Mesendoderm (in vitro differentiated cells): ENCODE measurements around the gene PKD2.

Source experiments
- DNase-seq: peaks from one replicate; pipeline ENCODE4 v3.0.0; 2013
- H2AK5ac ChIP-seq: 2 replicates; pipeline ENCODE4 v1.6.1; 2013; ENCODE audit warnings: low read length, inconsistent platforms
- H2BK120ac ChIP-seq: 2 replicates; pipeline ENCODE4 v1.6.1; 2013; ENCODE audit warnings: low read depth, mild to moderate bottlenecking, low read length, moderate library complexity, mixed read lengths
- H2BK15ac ChIP-seq: replicated peaks from 2 replicates; pipeline ENCODE4 v1.6.1; 2013; ENCODE audit warnings: low read depth, mild to moderate bottlenecking, moderate library complexity
- H2BK5ac ChIP-seq: 2 replicates; pipeline ENCODE4 v1.6.1; 2013; ENCODE audit warnings: low read length, inconsistent platforms
- H3K18ac ChIP-seq: 2 replicates; pipeline ENCODE4 v1.6.1; 2013; ENCODE audit warnings: mild to moderate bottlenecking, low read length, mixed read lengths
- H3K23ac ChIP-seq: one replicate; pipeline ENCODE4 v1.6.1; 2013; ENCODE audit warnings: low read length
- H3K27ac ChIP-seq: 2 replicates; pipeline ENCODE4 v1.5.1; 2013; ENCODE audit warnings: low read depth, mild to moderate bottlenecking, inconsistent platforms, low read length, moderate library complexity
- H3K27me3 ChIP-seq: 2 replicates; pipeline ENCODE4 v1.6.1; 2013; ENCODE audit warnings: low read length, control low read depth, mild to moderate bottlenecking, inconsistent platforms; ENCODE audit not compliant: insufficient read depth, poor library complexity
- H3K36me3 ChIP-seq: 2 replicates; pipeline ENCODE4 v1.6.1; 2013; ENCODE audit warnings: low read length, inconsistent platforms; ENCODE audit not compliant: control insufficient read depth, insufficient read depth
- H3K4ac ChIP-seq: one replicate; pipeline ENCODE4 v1.6.1; 2013; ENCODE audit warnings: low read depth, mild to moderate bottlenecking, low read length, moderate library complexity
- H3K4me1 ChIP-seq: 2 replicates; pipeline ENCODE4 v1.6.1; 2013; ENCODE audit warnings: low read depth, low read length, inconsistent platforms; ENCODE audit not compliant: control insufficient read depth
- H3K4me2 ChIP-seq: 2 replicates; pipeline ENCODE4 v1.6.1; 2013; ENCODE audit warnings: low read length
- H3K4me3 ChIP-seq: 2 replicates; pipeline ENCODE4 v1.5.1; 2013; ENCODE audit warnings: mild to moderate bottlenecking, low read length
- H3K56ac ChIP-seq: one replicate; pipeline ENCODE4 v1.6.1; 2013; ENCODE audit warnings: low read length
- H3K79me1 ChIP-seq: 2 replicates; pipeline ENCODE4 v1.6.1; 2013; ENCODE audit warnings: low read length, inconsistent platforms
- H3K79me2 ChIP-seq: 2 replicates; pipeline ENCODE4 v1.6.1; 2013; ENCODE audit warnings: mild to moderate bottlenecking, low read length; ENCODE audit not compliant: control insufficient read depth, insufficient read depth
- H3K9ac ChIP-seq: 2 replicates; pipeline ENCODE4 v1.6.1; 2013; ENCODE audit warnings: low read length, inconsistent platforms
- H4K5ac ChIP-seq: one replicate; pipeline ENCODE4 v1.6.1; 2013; ENCODE audit warnings: low read length
- H4K8ac ChIP-seq: one replicate; pipeline ENCODE4 v1.6.1; 2013; ENCODE audit warnings: low read depth, mild to moderate bottlenecking, control low read depth, low read length, moderate library complexity
- WGBS: extraction: QIAGEN DNeasy Blood & Tissue Kit; methylation state at CpG from one replicate; pipeline ENCODE4 v1.1.7; 2013; ENCODE audit warnings: low lambda C conversion rate, missing lambda C conversion rate; ENCODE audit not compliant: insufficient coverage; ENCODE audit errors: extremely low coverage; 5-methylcytosine and 5-hydroxymethylcytosine counted together

PKD2 gene

DNA sequence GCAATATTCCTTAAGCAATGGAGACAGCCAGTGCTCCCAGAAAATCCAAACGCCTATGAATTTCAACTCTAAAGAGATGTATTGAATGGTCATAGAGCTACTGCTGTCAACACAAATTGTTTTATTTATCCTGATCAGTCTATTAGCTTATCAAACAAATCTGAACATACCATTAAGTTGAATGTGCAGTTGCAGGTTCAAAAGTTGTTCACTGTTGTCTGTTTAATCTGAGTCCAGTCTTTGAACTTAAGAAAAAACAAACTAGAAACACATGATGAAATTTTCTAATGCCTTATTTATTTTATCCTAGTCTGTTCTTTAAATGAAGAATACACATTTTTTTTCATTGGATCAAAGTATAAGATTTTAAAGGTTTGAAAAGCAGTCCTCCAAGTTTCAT is 73.2 kb downstream of the PKD2 start:
- Histone ChIP-seq H2BK15ac (no peak overlapping the region), H3K79me2 (no peaks in the 10 kb centered on the region), H3K18ac (no peak overlapping the region), H3K36me3 (no peaks in the 10 kb centered on the region), H3K27ac (no peak overlapping the region), H3K4me1 (no peaks in the 10 kb centered on the region), H3K27me3 (no peaks in the 10 kb centered on the region), H3K9ac (no peak overlapping the region), H4K8ac (no peak overlapping the region), H2AK5ac (no peak overlapping the region), H3K79me1 (no peaks in the 10 kb centered on the region), H2BK5ac (no peak overlapping the region), H4K5ac (no peak overlapping the region), H2BK120ac (no peak overlapping the region), H3K4me3 (no peak overlapping the region), H3K4ac (no peak overlapping the region), H3K56ac (no peak overlapping the region), H3K4me2 (no peak overlapping the region), H3K23ac (no peak overlapping the region)
- no CpG with 5 or more reads among the region's 1 CpG for WGBS
- no peak for DNase-seq

DNA sequence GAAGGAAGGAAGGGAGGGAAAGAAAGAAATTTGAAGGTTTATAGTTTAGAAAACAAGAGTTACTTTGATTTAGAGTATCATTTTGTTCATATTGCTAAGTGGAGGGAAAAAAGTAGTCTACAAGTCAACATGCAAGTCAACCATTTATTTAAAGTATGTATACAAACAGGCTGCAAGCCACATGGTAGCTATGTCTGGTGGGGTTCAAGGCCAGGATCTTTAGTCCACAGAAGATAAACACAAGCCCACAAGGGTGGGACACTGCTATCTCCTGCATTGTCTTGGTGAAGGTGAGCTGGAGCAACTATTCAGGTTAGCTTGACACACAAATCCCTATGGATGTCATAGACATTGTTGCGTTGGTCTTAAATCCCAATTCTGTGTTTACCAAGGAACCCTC is 79.6 kb downstream of the PKD2 start:
- no peak overlapping the region for H2BK120ac ChIP-seq
- H2BK5ac ChIP-seq, result no peak overlapping the region
- H3K27me3 ChIP-seq, result no peaks in the 10 kb centered on the region
- no peak overlapping the region for H4K8ac ChIP-seq
- no peaks in the 10 kb centered on the region for H3K79me1 ChIP-seq
- no peak overlapping the region for H4K5ac ChIP-seq
- H3K4me2 ChIP-seq, result no peak overlapping the region
- H3K18ac ChIP-seq, result no peak overlapping the region
- no peak overlapping the region for H3K9ac ChIP-seq
- H2AK5ac ChIP-seq, result no peak overlapping the region
- H3K79me2 ChIP-seq, result no peaks in the 10 kb centered on the region
- no peak overlapping the region for H3K27ac ChIP-seq
- H2BK15ac ChIP-seq, result no peak overlapping the region
- H3K4ac ChIP-seq, result no peak overlapping the region
- no peak for DNase-seq
- no peak overlapping the region for H3K4me3 ChIP-seq
- H3K56ac ChIP-seq, result no peak overlapping the region
- no peaks in the 10 kb centered on the region for H3K36me3 ChIP-seq
- WGBS, result no CpG with 5 or more reads among the region's 1 CpG
- no peak overlapping the region for H3K23ac ChIP-seq
- H3K4me1 ChIP-seq, result no peaks in the 10 kb centered on the region

DNA sequence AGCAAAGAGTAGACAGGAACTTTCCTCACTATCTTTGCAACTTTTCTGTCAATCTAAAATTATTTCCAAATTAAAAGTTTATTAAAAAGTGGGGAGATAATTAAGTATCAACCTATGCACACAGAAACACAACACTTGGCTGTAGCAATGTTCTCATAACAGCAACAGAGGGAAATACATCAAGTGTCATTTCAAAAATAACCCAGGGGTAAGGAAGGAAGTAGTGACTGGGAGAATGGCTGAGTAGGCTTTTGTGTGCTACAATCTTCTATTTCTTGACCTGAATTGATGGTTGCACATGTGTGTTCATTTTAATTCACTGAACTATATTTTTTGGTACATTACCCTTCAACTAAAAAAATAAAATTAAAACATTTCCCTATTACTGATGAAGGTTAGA is 83.5 kb downstream of the PKD2 start:
- no peak overlapping the region for H3K23ac ChIP-seq
- H2BK120ac ChIP-seq, result no peak overlapping the region
- no peak overlapping the region for H3K4me2 ChIP-seq
- no peaks in the 10 kb centered on the region for H3K27me3 ChIP-seq
- no peak overlapping the region for H2BK5ac ChIP-seq
- no peak overlapping the region for H2BK15ac ChIP-seq
- H3K79me1 ChIP-seq, result no peaks in the 10 kb centered on the region
- no peak overlapping the region for H3K27ac ChIP-seq
- no peak for DNase-seq
- no peaks in the 10 kb centered on the region for H3K36me3 ChIP-seq
- H3K4me1 ChIP-seq, result no peaks in the 10 kb centered on the region
- no peak overlapping the region for H3K4ac ChIP-seq
- no peak overlapping the region for H3K4me3 ChIP-seq
- H2AK5ac ChIP-seq, result no peak overlapping the region
- H4K5ac ChIP-seq, result no peak overlapping the region
- no peak overlapping the region for H3K9ac ChIP-seq
- no peak overlapping the region for H3K56ac ChIP-seq
- H4K8ac ChIP-seq, result no peak overlapping the region
- H3K18ac ChIP-seq, result no peak overlapping the region
- no peaks in the 10 kb centered on the region for H3K79me2 ChIP-seq

DNA sequence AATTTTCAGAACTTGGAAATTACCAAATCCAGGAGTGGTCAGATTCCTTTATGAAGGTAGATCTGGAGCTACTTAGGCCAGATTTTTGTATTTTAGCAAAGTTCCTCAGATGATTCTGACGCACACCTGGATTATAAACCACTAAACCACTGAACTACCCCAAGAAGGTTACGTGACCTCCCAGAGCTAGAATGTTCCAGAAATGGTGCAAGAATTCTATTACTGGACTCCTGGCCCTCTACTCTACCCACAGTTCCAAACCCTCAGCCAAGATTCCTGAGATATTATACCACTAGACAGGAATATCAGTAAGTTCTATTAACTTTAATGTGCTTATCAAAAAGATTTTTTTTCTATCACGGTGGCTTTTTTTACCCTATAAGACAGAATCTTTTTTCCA is 83.9 kb downstream of the PKD2 start:
- no peak for DNase-seq
- H3K4ac ChIP-seq, result no peak overlapping the region
- no peak overlapping the region for H3K9ac ChIP-seq
- H4K5ac ChIP-seq, result no peak overlapping the region
- H3K23ac ChIP-seq, result no peak overlapping the region
- H3K36me3 ChIP-seq, result no peaks in the 10 kb centered on the region
- no peak overlapping the region for H3K27ac ChIP-seq
- H3K79me1 ChIP-seq, result no peaks in the 10 kb centered on the region
- no CpG with 5 or more reads among the region's 3 CpGs for WGBS
- no peak overlapping the region for H3K4me2 ChIP-seq
- no peak overlapping the region for H3K4me3 ChIP-seq
- no peaks in the 10 kb centered on the region for H3K4me1 ChIP-seq
- no peak overlapping the region for H3K18ac ChIP-seq
- no peak overlapping the region for H3K56ac ChIP-seq
- no peaks in the 10 kb centered on the region for H3K79me2 ChIP-seq
- H3K27me3 ChIP-seq, result no peaks in the 10 kb centered on the region
- H2AK5ac ChIP-seq, result no peak overlapping the region
- H2BK120ac ChIP-seq, result no peak overlapping the region
- H4K8ac ChIP-seq, result no peak overlapping the region
- H2BK5ac ChIP-seq, result no peak overlapping the region
- H2BK15ac ChIP-seq, result no peak overlapping the region

DNA sequence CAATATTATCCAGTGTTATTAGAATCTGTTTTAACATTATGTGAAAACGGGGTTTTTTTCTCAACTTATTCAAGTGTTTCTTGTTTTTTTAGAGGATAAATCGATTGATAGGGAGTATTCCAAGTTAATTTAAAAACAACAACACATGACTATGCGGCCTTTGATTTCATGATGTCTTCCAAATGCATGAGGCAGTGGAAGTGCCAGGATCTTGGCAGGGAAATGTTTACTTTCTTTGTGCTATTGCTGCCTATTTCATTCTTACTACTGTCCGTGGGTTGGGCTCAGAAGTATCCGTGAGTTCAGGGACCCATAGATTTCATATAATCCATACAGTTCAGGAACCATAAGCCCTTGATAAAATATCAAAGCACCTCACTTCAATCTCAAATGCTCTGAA is 86.4 kb downstream of the PKD2 start:
- H4K5ac ChIP-seq, result no peak overlapping the region

DNA sequence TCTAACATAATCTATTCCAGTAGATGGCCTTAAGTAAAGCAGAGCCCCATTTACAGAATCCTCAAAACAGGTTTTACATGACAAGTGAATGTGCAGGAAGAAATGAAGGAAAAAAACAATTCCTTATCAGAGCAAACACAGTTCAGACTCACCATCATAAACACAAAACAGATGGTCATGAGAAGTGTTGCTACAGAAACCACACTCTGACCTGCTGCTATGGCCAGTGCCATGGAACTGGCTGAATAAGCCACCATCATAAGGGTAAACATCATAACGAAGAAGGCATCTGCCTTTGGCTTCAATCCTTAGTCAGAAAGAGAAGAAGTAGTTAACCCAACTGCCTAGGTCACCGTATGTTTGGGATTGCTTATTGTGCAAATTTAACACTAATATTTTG is 89.9 kb downstream of the PKD2 start:
- DNase-seq, result no peak
- no peak overlapping the region for H4K5ac ChIP-seq
- no peak overlapping the region for H3K23ac ChIP-seq
- no peaks in the 10 kb centered on the region for H3K79me2 ChIP-seq
- no peak overlapping the region for H3K9ac ChIP-seq
- no peak overlapping the region for H3K4me2 ChIP-seq
- H3K56ac ChIP-seq, result no peak overlapping the region
- no peak overlapping the region for H3K4me3 ChIP-seq
- H2AK5ac ChIP-seq, result no peak overlapping the region
- H2BK5ac ChIP-seq, result no peak overlapping the region
- H3K4me1 ChIP-seq, result no peaks in the 10 kb centered on the region
- H4K8ac ChIP-seq, result no peak overlapping the region
- H3K79me1 ChIP-seq, result no peaks in the 10 kb centered on the region
- no peak overlapping the region for H2BK15ac ChIP-seq
- no peak overlapping the region for H3K27ac ChIP-seq
- H3K4ac ChIP-seq, result no peak overlapping the region
- no CpG with 5 or more reads among the region's 2 CpGs for WGBS
- H3K27me3 ChIP-seq, result no peaks in the 10 kb centered on the region
- H2BK120ac ChIP-seq, result no peak overlapping the region
- H3K36me3 ChIP-seq, result no peaks in the 10 kb centered on the region
- H3K18ac ChIP-seq, result no peak overlapping the region

More for the DNA sequence above, 86.4 kb downstream of the PKD2 start:
- no peaks in the 10 kb centered on the region for H3K27me3 ChIP-seq
- H3K18ac ChIP-seq, result no peak overlapping the region
- H2BK120ac ChIP-seq, result no peak overlapping the region
- H3K9ac ChIP-seq, result no peak overlapping the region
- no peak overlapping the region for H2BK15ac ChIP-seq
- no peak overlapping the region for H3K27ac ChIP-seq
- no peak overlapping the region for H3K4ac ChIP-seq
- H3K36me3 ChIP-seq, result no peaks in the 10 kb centered on the region
- H3K4me3 ChIP-seq, result no peak overlapping the region
- H2BK5ac ChIP-seq, result no peak overlapping the region
- H3K4me2 ChIP-seq, result no peak overlapping the region
- no peak overlapping the region for H4K8ac ChIP-seq
- WGBS, result no CpG with 5 or more reads among the region's 5 CpGs
- H3K23ac ChIP-seq, result no peak overlapping the region
- H3K56ac ChIP-seq, result no peak overlapping the region
- DNase-seq, result no peak
- H2AK5ac ChIP-seq, result no peak overlapping the region
- no peaks in the 10 kb centered on the region for H3K79me2 ChIP-seq
- H3K79me1 ChIP-seq, result no peaks in the 10 kb centered on the region
- no peaks in the 10 kb centered on the region for H3K4me1 ChIP-seq
